Activated CD4-positive, alpha-beta T cell treated with anti-CD3 and anti-CD28 coated beads for 36 hours (primary cell): ENCODE data around the gene PDGFD. TPM values are rescaled to one million over a fixed set of nuclear protein-coding genes. Genes with fewer than 3 reads are reported as not detected.

ENCODE experiments used
- ATAC-seq: fragments of 200-7000 bp; cut with Tn5 transposase; one replicate; pipeline ENCODE4 v1.10.0; 2021; ENCODE audit warnings: mild to moderate bottlenecking, moderate library complexity
- CTCF ChIA-PET: fragments of 350-600 bp; sonication (Branson Sonifier 250); formaldehyde crosslinking; loops from one replicate; lab custom pipeline; 2021; ENCODE audit warnings: antibody characterized with exemption; lab: Charles Lee
- POLR2A ChIA-PET: fragments of 350-600 bp; sonication (Branson Sonifier 250); formaldehyde crosslinking; loops from one replicate; lab custom pipeline; 2021; ENCODE audit warnings: antibody characterized with exemption, inconsistent platforms; lab: Charles Lee
- DNase-seq: peaks from one replicate; pipeline ENCODE4 v3.0.0-alpha.2; 2020
- H3K27ac Mint-ChIP-seq: one replicate; pipeline ENCODE4 v1.8.0; 2021; ENCODE audit warnings: mixed read lengths
- H3K27me3 Mint-ChIP-seq: one replicate; pipeline ENCODE4 v1.8.0; 2021; ENCODE audit warnings: mixed read lengths
- H3K36me3 Mint-ChIP-seq: one replicate; pipeline ENCODE4 v1.8.0; 2021; ENCODE audit warnings: low read depth, mixed read lengths
- H3K4me1 Mint-ChIP-seq: one replicate; pipeline ENCODE4 v1.8.0; 2021; ENCODE audit warnings: mixed read lengths
- H3K4me3 Mint-ChIP-seq: one replicate; pipeline ENCODE4 v1.8.0; 2021; ENCODE audit warnings: mild to moderate bottlenecking, moderate library complexity, mixed read lengths
- H3K9me3 Mint-ChIP-seq: one replicate; pipeline ENCODE4 v1.8.0; 2021; ENCODE audit warnings: low read depth, mixed read lengths
- intact Hi-C, 2 experiments: fragments of 100-400 bp; cut with DNase I in 1 of 2; cut with micrococcal nuclease in 1 of 2; formaldehyde crosslinking; loops; one replicate each; pipeline versions ENCODE4 v1.14.2 to v1.15.1; 2022 to 2024; cut with DNase I, micrococcal nuclease
- total RNA-seq, 2 experiments: library from RNA; stranded (reverse); gene quantifications; one replicate each; pipeline ENCODE4 v1.2.3, GENCODE V29; 2021

PDGFD gene
- total RNA-seq, 2 experiments from 2014 or later, result not detected

GRCh38 chr11:104106136-104106754 lies 57.7 kb downstream of the PDGFD start:
- intact Hi-C loops, result no loop called here
- no peak overlapping the region for H3K27ac Mint-ChIP-seq
- CTCF ChIA-PET, result no interaction called here
- H3K36me3 Mint-ChIP-seq, result no peaks in the 10 kb centered on the region
- DNase-seq, result no peak
- H3K4me3 Mint-ChIP-seq, result no peak overlapping the region
- no peak for ATAC-seq
- POLR2A ChIA-PET, result no interaction called here
- no peaks in the 10 kb centered on the region for H3K27me3 Mint-ChIP-seq
- H3K9me3 Mint-ChIP-seq, result no peaks in the 10 kb centered on the region
- H3K4me1 Mint-ChIP-seq, result no peaks in the 10 kb centered on the region

- CTCF ChIA-PET, result no interaction called here
- intact Hi-C loops, result no loop called here
- Mint-ChIP-seq H3K27ac (no peak overlapping the region), H3K9me3 (peaks cover under 1% of the 10 kb centered on the region), H3K4me1 (no peaks in the 10 kb centered on the region), H3K27me3 (no peaks in the 10 kb centered on the region), H3K36me3 (no peaks in the 10 kb centered on the region), H3K4me3 (no peak overlapping the region)
- POLR2A ChIA-PET, result no interaction called here
- no peak for DNase-seq
- no peak for ATAC-seq
These were observed 58.8 kb downstream of the PDGFD start for GRCh38 chr11:104105155-104105554.

GRCh38 chr11:104104664-104105063 lies 59.3 kb downstream of the PDGFD start:
- Mint-ChIP-seq H3K27me3 (no peaks in the 10 kb centered on the region), H3K4me3 (no peak overlapping the region), H3K27ac (no peak overlapping the region), H3K9me3 (peaks cover 2% of the 10 kb centered on the region), H3K4me1 (no peaks in the 10 kb centered on the region), H3K36me3 (no peaks in the 10 kb centered on the region)
- ATAC-seq (no peak), DNase-seq (no peak)
- CTCF ChIA-PET, result no interaction called here
- POLR2A ChIA-PET, result no interaction called here
- intact Hi-C loops, result no loop called here

DNA sequence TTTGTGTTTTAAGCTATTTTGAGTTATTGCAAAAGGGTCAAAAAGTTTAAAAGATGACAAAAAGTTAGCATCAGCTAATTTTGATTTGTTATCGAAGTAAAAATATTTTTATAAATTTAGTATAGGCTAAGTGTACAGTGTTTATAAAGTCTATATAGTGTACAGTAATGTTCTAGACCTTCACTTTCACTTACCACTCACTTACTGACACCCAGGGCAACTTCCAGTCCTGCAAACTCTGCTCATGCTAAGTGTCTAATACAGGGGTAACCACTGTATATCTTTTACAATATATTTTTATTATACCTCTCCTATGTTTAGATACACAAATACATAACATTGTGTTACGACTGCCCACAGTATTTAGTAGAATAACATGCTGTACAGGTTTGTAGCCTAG lies 59.7 kb downstream of the PDGFD start:
- DNase-seq (no peak), ATAC-seq (no peak)
- intact Hi-C loops, result no loop called here
- no peaks in the 10 kb centered on the region for H3K4me1 Mint-ChIP-seq
- no peak overlapping the region for H3K27ac Mint-ChIP-seq
- H3K36me3 Mint-ChIP-seq, result no peaks in the 10 kb centered on the region
- H3K9me3 Mint-ChIP-seq, result peaks cover 2% of the 10 kb centered on the region
- H3K27me3 Mint-ChIP-seq, result no peaks in the 10 kb centered on the region
- POLR2A ChIA-PET, result no interaction called here
- CTCF ChIA-PET, result no interaction called here
- H3K4me3 Mint-ChIP-seq, result no peak overlapping the region

- POLR2A ChIA-PET, result no interaction called here
- DNase-seq, result no peak
- no peak overlapping the region for H3K27ac Mint-ChIP-seq
- no peak for ATAC-seq
- intact Hi-C loops, result loop anchor here in 1 of 2 experiments (10.0 kb wide), 1 partner anchor 1566 kb away; no protein-coding TSS in a partner anchor
- H3K4me3 Mint-ChIP-seq, result no peak overlapping the region
- no peaks in the 10 kb centered on the region for H3K27me3 Mint-ChIP-seq
- H3K9me3 Mint-ChIP-seq, result peaks cover 2% of the 10 kb centered on the region
- CTCF ChIA-PET, result no interaction called here
- no peaks in the 10 kb centered on the region for H3K4me1 Mint-ChIP-seq
- no peaks in the 10 kb centered on the region for H3K36me3 Mint-ChIP-seq
These were observed 65.4 kb downstream of the PDGFD start for GRCh38 chr11:104098555-104098954.

DNA sequence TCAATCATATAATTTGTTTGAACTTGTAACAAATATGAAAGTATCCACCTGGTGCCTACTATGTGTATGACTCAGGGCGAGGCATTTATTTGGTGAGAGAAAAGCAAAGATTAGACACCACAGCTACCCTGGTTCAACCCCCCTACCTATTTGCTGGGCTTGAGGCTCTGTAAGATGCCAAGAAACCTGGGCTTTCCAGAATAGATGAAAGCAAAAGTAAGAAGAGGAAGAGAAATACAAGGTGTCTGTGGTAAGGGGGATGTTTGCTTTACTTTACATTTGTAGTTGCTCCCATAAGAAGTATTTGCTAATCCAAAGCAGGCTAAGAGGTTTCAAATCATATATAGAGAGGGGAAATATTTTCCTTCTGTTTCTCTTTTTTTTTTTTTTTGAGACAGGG lies 65.8 kb downstream of the PDGFD start:
- ChIA-PET POLR2A (no interaction called here), CTCF (no interaction called here)
- DNase-seq, result no peak
- H3K27me3 Mint-ChIP-seq, result no peaks in the 10 kb centered on the region
- H3K4me3 Mint-ChIP-seq, result no peak overlapping the region
- intact Hi-C loops, result loop anchor here in 1 of 2 experiments (10.0 kb wide), 1 partner anchor 1567 kb away; no protein-coding TSS in a partner anchor
- no peaks in the 10 kb centered on the region for H3K36me3 Mint-ChIP-seq
- no peak for ATAC-seq
- no peak overlapping the region for H3K27ac Mint-ChIP-seq
- H3K4me1 Mint-ChIP-seq, result no peaks in the 10 kb centered on the region
- peaks cover 2% of the 10 kb centered on the region for H3K9me3 Mint-ChIP-seq

DNA sequence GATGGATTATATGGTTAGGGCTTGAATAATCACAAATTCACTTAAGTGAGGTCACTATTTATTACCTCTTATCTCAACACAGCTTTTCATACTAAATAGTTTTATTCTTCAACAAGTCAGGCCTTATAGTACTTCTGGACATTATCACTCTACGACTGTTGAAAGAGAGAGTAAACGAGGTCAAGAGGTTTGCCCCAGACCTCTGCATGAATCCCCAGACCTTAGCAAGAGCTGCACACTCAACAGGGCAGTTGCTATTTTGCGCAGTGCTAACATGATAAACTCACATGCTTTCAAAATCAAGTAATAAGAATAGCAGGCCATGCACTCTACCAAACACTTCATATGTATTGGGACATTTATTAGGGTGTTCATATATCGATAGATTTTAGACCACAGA lies 67.0 kb downstream of the PDGFD start:
- Mint-ChIP-seq H3K27me3 (no peaks in the 10 kb centered on the region), H3K27ac (no peak overlapping the region), H3K4me1 (no peaks in the 10 kb centered on the region), H3K4me3 (no peak overlapping the region), H3K9me3 (peaks cover 2% of the 10 kb centered on the region), H3K36me3 (no peaks in the 10 kb centered on the region)
- ChIA-PET POLR2A (no interaction called here), CTCF (no interaction called here)
- DNase-seq (no peak), ATAC-seq (no peak)
- intact Hi-C loops, result loop anchor here in 1 of 2 experiments (10.0 kb wide), 1 partner anchor 1568 kb away; no protein-coding TSS in a partner anchor

DNA sequence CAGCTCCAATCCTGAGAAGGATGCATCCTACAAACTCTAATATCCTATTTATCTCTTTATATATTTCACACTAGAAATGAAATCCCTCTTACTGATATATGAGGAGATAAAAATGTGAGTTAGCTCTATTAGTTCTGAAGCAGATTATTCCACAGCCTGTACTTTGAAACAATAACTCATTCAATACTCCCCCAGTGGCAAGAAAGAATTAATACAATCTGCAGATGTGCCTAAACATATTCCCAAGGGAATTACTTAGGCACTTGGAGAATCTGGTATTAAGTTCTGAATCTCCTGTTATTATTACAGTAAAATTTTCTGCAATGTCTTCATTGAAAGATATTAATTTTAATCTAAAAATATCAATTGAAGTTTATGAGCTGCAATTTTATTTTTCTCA lies 68.2 kb downstream of the PDGFD start:
- intact Hi-C loops, result loop anchor here in 1 of 2 experiments (10.0 kb wide), 1 partner anchor 1569 kb away; no protein-coding TSS in a partner anchor
- no peak for ATAC-seq
- H3K36me3 Mint-ChIP-seq, result no peaks in the 10 kb centered on the region
- no peak for DNase-seq
- H3K27ac Mint-ChIP-seq, result no peak overlapping the region
- H3K4me3 Mint-ChIP-seq, result no peak overlapping the region
- H3K27me3 Mint-ChIP-seq, result no peaks in the 10 kb centered on the region
- CTCF ChIA-PET, result no interaction called here
- H3K9me3 Mint-ChIP-seq, result peaks cover 2% of the 10 kb centered on the region
- POLR2A ChIA-PET, result no interaction called here
- H3K4me1 Mint-ChIP-seq, result no peaks in the 10 kb centered on the region

DNA sequence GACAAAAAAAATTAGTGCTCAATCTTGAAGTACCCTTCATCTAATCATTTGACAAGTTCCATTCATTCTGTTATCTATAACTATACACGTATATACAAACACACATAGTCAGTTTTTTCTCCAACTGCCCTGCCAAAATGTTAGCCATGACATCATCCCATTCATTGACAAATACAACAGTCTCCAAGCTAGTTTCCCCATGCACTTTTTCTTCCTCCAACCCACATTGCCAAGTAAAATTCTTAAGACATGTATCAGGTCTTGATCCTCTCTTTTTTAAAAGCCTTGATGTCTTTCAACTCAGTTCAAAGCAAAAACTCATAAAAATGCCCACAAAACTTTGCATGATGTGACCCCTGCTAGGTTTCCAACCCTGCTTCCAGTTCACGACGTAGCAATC lies 69.4 kb downstream of the PDGFD start:
- H3K4me3 Mint-ChIP-seq, result no peak overlapping the region
- no peaks in the 10 kb centered on the region for H3K27me3 Mint-ChIP-seq
- no peak overlapping the region for H3K27ac Mint-ChIP-seq
- no peak for DNase-seq
- no peaks in the 10 kb centered on the region for H3K9me3 Mint-ChIP-seq
- H3K36me3 Mint-ChIP-seq, result no peaks in the 10 kb centered on the region
- H3K4me1 Mint-ChIP-seq, result no peaks in the 10 kb centered on the region
- intact Hi-C loops, result loop anchor here in 1 of 2 experiments (10.0 kb wide), 1 partner anchor 1570 kb away; no protein-coding TSS in a partner anchor
- POLR2A ChIA-PET, result no interaction called here
- no peak for ATAC-seq
- CTCF ChIA-PET, result no interaction called here

GRCh38 chr11:104093426-104094280 lies 70.3 kb downstream of the PDGFD start:
- Mint-ChIP-seq H3K27ac (no peak overlapping the region), H3K4me1 (no peaks in the 10 kb centered on the region), H3K9me3 (no peaks in the 10 kb centered on the region), H3K4me3 (no peak overlapping the region), H3K36me3 (no peaks in the 10 kb centered on the region), H3K27me3 (no peaks in the 10 kb centered on the region)
- intact Hi-C loops, result loop anchor here in 1 of 2 experiments (10.0 kb wide), 1 partner anchor 1571 kb away; no protein-coding TSS in a partner anchor
- DNase-seq (no peak), ATAC-seq (no peak)
- ChIA-PET POLR2A (no interaction called here), CTCF (no interaction called here)

- DNase-seq (no peak), ATAC-seq (no peak)
- no peak overlapping the region for H3K4me3 Mint-ChIP-seq
- CTCF ChIA-PET, result no interaction called here
- H3K9me3 Mint-ChIP-seq, result no peaks in the 10 kb centered on the region
- POLR2A ChIA-PET, result no interaction called here
- H3K4me1 Mint-ChIP-seq, result no peaks in the 10 kb centered on the region
- no peaks in the 10 kb centered on the region for H3K36me3 Mint-ChIP-seq
- H3K27me3 Mint-ChIP-seq, result no peaks in the 10 kb centered on the region
- no peak overlapping the region for H3K27ac Mint-ChIP-seq
- intact Hi-C loops, result loop anchor here in 1 of 2 experiments (10.0 kb wide), 1 partner anchor 1572 kb away; no protein-coding TSS in a partner anchor
These were observed 71.2 kb downstream of the PDGFD start for GRCh38 chr11:104092744-104093143.
